ENCODE results near the gene SLC7A11.
"Not testable (repeated sequence)": the region's sequence is repeated elsewhere in the genome, so short reads cannot be mapped to it uniquely, and the experiment has no call there.

The SLC7A11 gene

GRCh38 chr4:138238521-138239292, 3.4 kb downstream of the SLC7A11 start:
- Histone ChIP-seq H3K36me3 (ENCODE audit: insufficient read depth, low read length) (no peaks in the 10 kb centered on the region), H3K9me3 (ENCODE audit: low read length) (no peaks in the 10 kb centered on the region), H3K27me3 (ENCODE audit: insufficient read depth, low read length) (no peaks in the 10 kb centered on the region), H3K4me1 (ENCODE audit: insufficient read depth, low read length) (peaks cover 19% of the 10 kb centered on the region), H3K4me3 (ENCODE audit: low read length) (peak overlapping the region; percentile 27), H2AFZ (ENCODE audit: low read depth, low read length) (no peak overlapping the region)

GRCh38 chr4:138237132-138237531, 5.0 kb downstream of the SLC7A11 start:
- H3K9me3 ChIP-seq (ENCODE audit: low read length); H3K4me1 ChIP-seq (ENCODE audit: insufficient read depth, low read length); H3K27me3 ChIP-seq (ENCODE audit: insufficient read depth, low read length); H3K36me3 ChIP-seq (ENCODE audit: insufficient read depth, low read length); H2AFZ ChIP-seq (ENCODE audit: low read depth, low read length); H3K4me3 ChIP-seq (ENCODE audit: low read length): not testable (repeated sequence)

GRCh38 chr4:138236037-138236436, 6.1 kb downstream of the SLC7A11 start:
- H3K4me3 ChIP-seq (ENCODE audit: low read length) = no peak overlapping the region
- no peaks in the 10 kb centered on the region for H3K9me3 ChIP-seq (ENCODE audit: low read length)
- H2AFZ ChIP-seq (ENCODE audit: low read depth, low read length) = no peak overlapping the region
- H3K36me3 ChIP-seq (ENCODE audit: insufficient read depth, low read length) = no peaks in the 10 kb centered on the region
- H3K27me3 ChIP-seq (ENCODE audit: insufficient read depth, low read length) = no peaks in the 10 kb centered on the region
- H3K4me1 ChIP-seq (ENCODE audit: insufficient read depth, low read length) = no peaks in the 10 kb centered on the region

- H3K27me3 ChIP-seq (ENCODE audit: insufficient read depth, low read length) = no peaks in the 10 kb centered on the region
- H3K36me3 ChIP-seq (ENCODE audit: insufficient read depth, low read length) = peaks cover 2% of the 10 kb centered on the region
- H2AFZ ChIP-seq (ENCODE audit: low read depth, low read length) = no peak overlapping the region
- no peaks in the 10 kb centered on the region for H3K4me1 ChIP-seq (ENCODE audit: insufficient read depth, low read length)
- H3K4me3 ChIP-seq (ENCODE audit: low read length) = no peak overlapping the region
- no peaks in the 10 kb centered on the region for H3K9me3 ChIP-seq (ENCODE audit: low read length)
Measured at GRCh38 chr4:138235419-138235952, 6.7 kb downstream of the SLC7A11 start.

GRCh38 chr4:138234248-138234647, 7.9 kb downstream of the SLC7A11 start:
- H3K9me3 ChIP-seq (ENCODE audit: low read length) = no peaks in the 10 kb centered on the region
- no peak overlapping the region for H2AFZ ChIP-seq (ENCODE audit: low read depth, low read length)
- no peaks in the 10 kb centered on the region for H3K27me3 ChIP-seq (ENCODE audit: insufficient read depth, low read length)
- H3K4me1 ChIP-seq (ENCODE audit: insufficient read depth, low read length) = no peaks in the 10 kb centered on the region
- H3K36me3 ChIP-seq (ENCODE audit: insufficient read depth, low read length) = peaks cover 3% of the 10 kb centered on the region
- H3K4me3 ChIP-seq (ENCODE audit: low read length) = no peak overlapping the region

- no peaks in the 10 kb centered on the region for H3K9me3 ChIP-seq (ENCODE audit: low read length)
- H3K36me3 ChIP-seq (ENCODE audit: insufficient read depth, low read length) = peaks cover 3% of the 10 kb centered on the region
- no peak overlapping the region for H2AFZ ChIP-seq (ENCODE audit: low read depth, low read length)
- no peaks in the 10 kb centered on the region for H3K27me3 ChIP-seq (ENCODE audit: insufficient read depth, low read length)
- no peak overlapping the region for H3K4me3 ChIP-seq (ENCODE audit: low read length)
- H3K4me1 ChIP-seq (ENCODE audit: insufficient read depth, low read length) = no peaks in the 10 kb centered on the region
Measured at GRCh38 chr4:138233313-138234034, 8.7 kb downstream of the SLC7A11 start.

GRCh38 chr4:138232364-138232763, 9.8 kb downstream of the SLC7A11 start:
- Histone ChIP-seq H3K27me3 (ENCODE audit: insufficient read depth, low read length) (no peaks in the 10 kb centered on the region), H3K4me3 (ENCODE audit: low read length) (no peak overlapping the region), H3K4me1 (ENCODE audit: insufficient read depth, low read length) (no peaks in the 10 kb centered on the region), H3K36me3 (ENCODE audit: insufficient read depth, low read length) (peaks cover 3% of the 10 kb centered on the region), H3K9me3 (ENCODE audit: low read length) (no peaks in the 10 kb centered on the region), H2AFZ (ENCODE audit: low read depth, low read length) (no peak overlapping the region)

GRCh38 chr4:138230048-138230447, 12.1 kb downstream of the SLC7A11 start:
- peaks cover 13% of the 10 kb centered on the region for H3K4me1 ChIP-seq (ENCODE audit: insufficient read depth, low read length)
- no peaks in the 10 kb centered on the region for H3K27me3 ChIP-seq (ENCODE audit: insufficient read depth, low read length)
- no peaks in the 10 kb centered on the region for H3K9me3 ChIP-seq (ENCODE audit: low read length)
- H2AFZ ChIP-seq (ENCODE audit: low read depth, low read length) = no peak overlapping the region
- peaks cover 3% of the 10 kb centered on the region for H3K36me3 ChIP-seq (ENCODE audit: insufficient read depth, low read length)
- no peak overlapping the region for H3K4me3 ChIP-seq (ENCODE audit: low read length)

- Histone ChIP-seq H3K9me3 (ENCODE audit: low read length) (no peaks in the 10 kb centered on the region), H3K27me3 (ENCODE audit: insufficient read depth, low read length) (no peaks in the 10 kb centered on the region), H3K4me1 (ENCODE audit: insufficient read depth, low read length) (peaks cover 13% of the 10 kb centered on the region), H3K4me3 (ENCODE audit: low read length) (no peak overlapping the region), H3K36me3 (ENCODE audit: insufficient read depth, low read length) (peaks cover 3% of the 10 kb centered on the region), H2AFZ (ENCODE audit: low read depth, low read length) (no peak overlapping the region)
Measured at GRCh38 chr4:138229160-138229559, 13.0 kb downstream of the SLC7A11 start.

GRCh38 chr4:138226351-138226750, 15.8 kb downstream of the SLC7A11 start:
- H3K4me1 ChIP-seq (ENCODE audit: insufficient read depth, low read length) = peaks cover 40% of the 10 kb centered on the region
- no peaks in the 10 kb centered on the region for H3K9me3 ChIP-seq (ENCODE audit: low read length)
- H2AFZ ChIP-seq (ENCODE audit: low read depth, low read length) = no peak overlapping the region
- H3K27me3 ChIP-seq (ENCODE audit: insufficient read depth, low read length) = no peaks in the 10 kb centered on the region
- peaks cover 3% of the 10 kb centered on the region for H3K36me3 ChIP-seq (ENCODE audit: insufficient read depth, low read length)
- no peak overlapping the region for H3K4me3 ChIP-seq (ENCODE audit: low read length)

GRCh38 chr4:138225477-138225876, 16.7 kb downstream of the SLC7A11 start:
- Histone ChIP-seq H3K4me3 (ENCODE audit: low read length) (no peak overlapping the region), H3K4me1 (ENCODE audit: insufficient read depth, low read length) (peaks cover 46% of the 10 kb centered on the region), H2AFZ (ENCODE audit: low read depth, low read length) (no peak overlapping the region), H3K9me3 (ENCODE audit: low read length) (no peaks in the 10 kb centered on the region), H3K36me3 (ENCODE audit: insufficient read depth, low read length) (peaks cover under 1% of the 10 kb centered on the region), H3K27me3 (ENCODE audit: insufficient read depth, low read length) (no peaks in the 10 kb centered on the region)

GRCh38 chr4:138224614-138225013, 17.5 kb downstream of the SLC7A11 start:
- Histone ChIP-seq H3K9me3 (ENCODE audit: low read length) (no peaks in the 10 kb centered on the region), H2AFZ (ENCODE audit: low read depth, low read length) (no peak overlapping the region), H3K4me3 (ENCODE audit: low read length) (no peak overlapping the region), H3K36me3 (ENCODE audit: insufficient read depth, low read length) (no peaks in the 10 kb centered on the region), H3K27me3 (ENCODE audit: insufficient read depth, low read length) (no peaks in the 10 kb centered on the region), H3K4me1 (ENCODE audit: insufficient read depth, low read length) (peaks cover 46% of the 10 kb centered on the region)

GRCh38 chr4:138223231-138223910, 18.8 kb downstream of the SLC7A11 start:
- Histone ChIP-seq H3K4me3 (ENCODE audit: low read length) (no peak overlapping the region), H3K4me1 (ENCODE audit: insufficient read depth, low read length) (peaks cover 46% of the 10 kb centered on the region), H3K27me3 (ENCODE audit: insufficient read depth, low read length) (no peaks in the 10 kb centered on the region), H3K36me3 (ENCODE audit: insufficient read depth, low read length) (no peaks in the 10 kb centered on the region), H2AFZ (ENCODE audit: low read depth, low read length) (no peak overlapping the region), H3K9me3 (ENCODE audit: low read length) (no peaks in the 10 kb centered on the region)

Data from neuron (in vitro differentiated cells).